GM23338 (cell line): ENCODE measurements around the gene MARK3. TPM values are rescaled to one million over a fixed set of nuclear protein-coding genes. Genes with fewer than 3 reads are reported as not detected.
A peak's percentile ranks its signal among the peaks of the same experiment; 100 is the strongest.

Source experiments
- ATAC-seq: fragments of 200-7000 bp; cut with Tn5 transposase; 3 replicates; pipeline ENCODE4 v1.9.1; 2020
- DNase-seq: peaks from one replicate; pipeline ENCODE4 v3.0.0-alpha.2; 2015; ENCODE audit warnings: low spot score
- H2AFZ ChIP-seq: fragments of 200-600 bp; sonication (generic); 2 replicates; pipeline ENCODE4 v1.8.0; 2016; ENCODE audit warnings: antibody characterized with exemption, mild to moderate bottlenecking, moderate library complexity
- H3F3A ChIP-seq: fragments of 200-600 bp; sonication (generic); replicated peaks from 2 replicates; pipeline ENCODE4 v1.8.0; 2017; ENCODE audit warnings: antibody characterized with exemption, mixed run types, low read depth
- H3K27ac ChIP-seq: fragments of 200-600 bp; sonication (generic); 2 replicates; pipeline ENCODE4 v1.6.1; 2016; ENCODE audit warnings: low read depth
- H3K27me3 ChIP-seq: fragments of 200-600 bp; sonication (generic); 2 replicates; pipeline ENCODE4 v1.8.0; 2016; ENCODE audit warnings: mild to moderate bottlenecking, mixed run types, moderate library complexity; ENCODE audit not compliant: insufficient read depth
- H3K36me3 ChIP-seq: fragments of 200-600 bp; sonication (generic); 2 replicates; pipeline ENCODE4 v1.8.0; 2016; ENCODE audit warnings: mild to moderate bottlenecking; ENCODE audit not compliant: insufficient read depth
- H3K4me1 ChIP-seq: fragments of 200-600 bp; sonication (generic); 2 replicates; pipeline ENCODE4 v1.8.0; 2016; ENCODE audit warnings: mild to moderate bottlenecking, moderate library complexity; ENCODE audit not compliant: insufficient read depth
- H3K4me2 ChIP-seq: fragments of 200-600 bp; sonication (generic); 2 replicates; pipeline ENCODE4 v1.7.1; 2017; ENCODE audit warnings: mixed run types
- H3K4me3 ChIP-seq: fragments of 200-600 bp; sonication (generic); 2 replicates; pipeline ENCODE4 v1.6.1; 2016; ENCODE audit warnings: mixed run types
- H3K79me2 ChIP-seq: fragments of 200-600 bp; sonication (generic); replicated peaks from 2 replicates; pipeline ENCODE4 v1.8.0; 2017; ENCODE audit warnings: mild to moderate bottlenecking; ENCODE audit not compliant: insufficient read depth
- H3K9me2 ChIP-seq: fragments of 200-600 bp; sonication (generic); 2 replicates; pipeline ENCODE4 v1.8.0; 2017; ENCODE audit not compliant: insufficient read depth
- H4K20me1 ChIP-seq: fragments of 200-600 bp; sonication (generic); replicated peaks from 2 replicates; pipeline ENCODE4 v1.8.0; 2017; ENCODE audit warnings: mild to moderate bottlenecking; ENCODE audit not compliant: insufficient read depth
- H3K27ac Mint-ChIP-seq: 2 replicates; pipeline ENCODE4 v1.8.0; 2020; ENCODE audit warnings: inconsistent platforms, mild to moderate bottlenecking, moderate library complexity, mixed read lengths
- H3K27me3 Mint-ChIP-seq: 3 replicates; pipeline ENCODE4 v1.8.0; 2022; ENCODE audit warnings: low read depth, mild to moderate bottlenecking, moderate library complexity, mixed read lengths, inconsistent platforms; ENCODE audit not compliant: insufficient read depth, poor library complexity
- H3K36me3 Mint-ChIP-seq: 3 replicates; pipeline ENCODE4 v1.8.0; 2021; ENCODE audit warnings: low read depth, mild to moderate bottlenecking, inconsistent platforms, moderate library complexity, mixed read lengths
- H3K4me1 Mint-ChIP-seq: 3 replicates; pipeline ENCODE4 v1.8.0; 2020; ENCODE audit warnings: mild to moderate bottlenecking, inconsistent platforms, mixed read lengths
- H3K4me3 Mint-ChIP-seq: 3 replicates; pipeline ENCODE4 v1.8.0; 2021; ENCODE audit warnings: moderate library complexity, mild to moderate bottlenecking, inconsistent platforms, mixed read lengths
- H3K9me3 Mint-ChIP-seq: 3 replicates; pipeline ENCODE4 v1.8.0; 2020; ENCODE audit warnings: moderate library complexity, mild to moderate bottlenecking, inconsistent platforms, mixed read lengths
- CTCF ChIP-seq, 2 experiments: fragments of 200-600 bp in 1 of 2; sonication (generic) in 1 of 2; conservative IDR thresholded peaks; 2 replicates each; pipeline versions ENCODE4 v1.5.1 to v1.6.1; 2016 to 2017; ENCODE audit warnings: antibody characterized with exemption in 2 of 2, low read depth in 2 of 2, mild to moderate bottlenecking in 2 of 2, moderate library complexity in 1 of 2
- EZH2 ChIP-seq: fragments of 200-600 bp; sonication (generic); IDR thresholded peaks from one replicate; pipeline ENCODE4 v1.8.0; 2017; ENCODE audit warnings: antibody characterized with exemption, mild to moderate bottlenecking, low read depth; ENCODE audit not compliant: unreplicated experiment
- JUNB ChIP-seq: IDR thresholded peaks from one replicate; pipeline ENCODE4 v1.6.1; 2016; ENCODE audit warnings: antibody characterized with exemption; ENCODE audit not compliant: unreplicated experiment
- POLR2AphosphoS5 ChIP-seq: IDR thresholded peaks from 2 replicates; pipeline ENCODE4 v1.6.1; 2016; ENCODE audit warnings: antibody characterized with exemption, low read depth
- REST ChIP-seq: IDR thresholded peaks from one replicate; pipeline ENCODE4 v1.6.1; 2018; ENCODE audit warnings: antibody characterized with exemption; ENCODE audit not compliant: unreplicated experiment
- polyA plus RNA-seq: library from polyadenylated mRNA; unstranded; fragments of >200 nt; fragmentation: Nextera tagmentation; extraction: Ambion mirVana; gene quantifications from 2 replicates; pipeline ENCODE4 v1.2.1, GENCODE V29; 2016
- total RNA-seq: library from RNA; depleted of rRNA; stranded (reverse); fragments of >200 nt; shearing (Covaris generic); gene quantifications from 2 replicates; pipeline ENCODE4 v1.2.3, GENCODE V29; 2014

The MARK3 gene
- total and polyA plus RNA-seq, 2 experiments from 2014 or later: 45.9 to 69.7 TPM

- no peak for DNase-seq
- Histone ChIP-seq H4K20me1 (no peaks in the 10 kb centered on the region), H2AFZ (0 out of 2 replicates have a peak overlapping the region, but pooled peaks have one; percentile 63), H3K36me3 (no peaks in the 10 kb centered on the region), H3K27me3 (no peaks in the 10 kb centered on the region), H3K9me2 (no peaks in the 10 kb centered on the region), H3K4me3 (no peak overlapping the region), H3K4me2 (no peak overlapping the region), H3K79me2 (no peaks in the 10 kb centered on the region), H3K4me1 (no peaks in the 10 kb centered on the region; the same call in 1 of the 2 replicates), H3F3A (no peaks in the 10 kb centered on the region), H3K27ac (no peak overlapping the region)
- peaks cover 12% of the 10 kb centered on the region for H3K4me1 Mint-ChIP-seq
- TF ChIP-seq EZH2: no peak
- H3K36me3 Mint-ChIP-seq: no peaks in the 10 kb centered on the region
- H3K9me3 Mint-ChIP-seq: no peaks in the 10 kb centered on the region
- no peak overlapping the region for H3K27ac Mint-ChIP-seq
- H3K4me3 Mint-ChIP-seq: no peak overlapping the region
- peaks cover 5% of the 10 kb centered on the region for H3K27me3 Mint-ChIP-seq
- no peak for ATAC-seq
Measured at GRCh38 chr14:103377522-103378037, 7.6 kb upstream of the MARK3 start.

GRCh38 chr14:103378038-103378854, 7.0 kb upstream of the MARK3 start:
- Mint-ChIP-seq H3K36me3 (no peaks in the 10 kb centered on the region), H3K27me3 (peaks cover 6% of the 10 kb centered on the region), H3K9me3 (no peaks in the 10 kb centered on the region), H3K4me1 (peaks cover 7% of the 10 kb centered on the region), H3K27ac (no peak overlapping the region), H3K4me3 (no peak overlapping the region)
- Histone ChIP-seq H3K27ac (no peak overlapping the region), H3K4me1 (no peaks in the 10 kb centered on the region; the same call in 1 of the 2 replicates), H3K4me3 (no peak overlapping the region), H3F3A (no peaks in the 10 kb centered on the region), H3K9me2 (no peaks in the 10 kb centered on the region), H2AFZ (0 out of 2 replicates have a peak overlapping the region, but pooled peaks have one; percentile 63), H3K36me3 (no peaks in the 10 kb centered on the region), H3K79me2 (no peaks in the 10 kb centered on the region), H3K4me2 (no peak overlapping the region), H3K27me3 (no peaks in the 10 kb centered on the region), H4K20me1 (no peaks in the 10 kb centered on the region)
- no peak for TF ChIP-seq JUNB
- no peak for TF ChIP-seq POLR2AphosphoS5
- TF ChIP-seq CTCF (conservative IDR thresholded peaks at IDR 0.05; ENCODE audit: low read depth in 2 of 2): no peak
- TF ChIP-seq REST: no peak
- DNase-seq (no peak), ATAC-seq (no peak)
